Muscle layer of duodenum (tissue), 2 donors: ENCODE results near the gene REXO1.

Experiments used
- H3K27ac ChIP-seq: one replicate; pipeline ENCODE4 v1.7.0; 2013; ENCODE audit warnings: mild to moderate bottlenecking, low read length
- H3K27me3 ChIP-seq: one replicate; pipeline ENCODE4 v1.7.0; 2013; ENCODE audit warnings: low read depth, mild to moderate bottlenecking, control low read depth, low read length
- H3K36me3 ChIP-seq, 2 donors: one replicate each; pipeline ENCODE4 v1.7.0; 2013; ENCODE audit warnings: low read length in 2 of 2, control low read depth in 1 of 2, mild to moderate bottlenecking in 1 of 2; ENCODE audit not compliant: insufficient read depth in 2 of 2, control insufficient read depth in 1 of 2
- H3K4me1 ChIP-seq, 2 donors: one replicate each; pipeline ENCODE4 v1.7.0; 2013; ENCODE audit warnings: low read length in 2 of 2, mild to moderate bottlenecking in 2 of 2, control low read depth in 1 of 2, moderate library complexity in 1 of 2; ENCODE audit not compliant: insufficient read depth in 2 of 2, control insufficient read depth in 1 of 2
- H3K4me3 ChIP-seq, 2 donors: one replicate each; pipeline ENCODE4 v1.7.0; 2013; ENCODE audit warnings: low read length in 2 of 2, low read depth in 1 of 2, mild to moderate bottlenecking in 1 of 2
- H3K9me3 ChIP-seq, 2 donors: one replicate each; pipeline ENCODE4 v1.7.0; 2013; ENCODE audit warnings: low read length in 2 of 2, control low read depth in 1 of 2, mild to moderate bottlenecking in 1 of 2; ENCODE audit not compliant: control insufficient read depth in 1 of 2
- donor health status: healthy.

The REXO1 gene

DNA sequence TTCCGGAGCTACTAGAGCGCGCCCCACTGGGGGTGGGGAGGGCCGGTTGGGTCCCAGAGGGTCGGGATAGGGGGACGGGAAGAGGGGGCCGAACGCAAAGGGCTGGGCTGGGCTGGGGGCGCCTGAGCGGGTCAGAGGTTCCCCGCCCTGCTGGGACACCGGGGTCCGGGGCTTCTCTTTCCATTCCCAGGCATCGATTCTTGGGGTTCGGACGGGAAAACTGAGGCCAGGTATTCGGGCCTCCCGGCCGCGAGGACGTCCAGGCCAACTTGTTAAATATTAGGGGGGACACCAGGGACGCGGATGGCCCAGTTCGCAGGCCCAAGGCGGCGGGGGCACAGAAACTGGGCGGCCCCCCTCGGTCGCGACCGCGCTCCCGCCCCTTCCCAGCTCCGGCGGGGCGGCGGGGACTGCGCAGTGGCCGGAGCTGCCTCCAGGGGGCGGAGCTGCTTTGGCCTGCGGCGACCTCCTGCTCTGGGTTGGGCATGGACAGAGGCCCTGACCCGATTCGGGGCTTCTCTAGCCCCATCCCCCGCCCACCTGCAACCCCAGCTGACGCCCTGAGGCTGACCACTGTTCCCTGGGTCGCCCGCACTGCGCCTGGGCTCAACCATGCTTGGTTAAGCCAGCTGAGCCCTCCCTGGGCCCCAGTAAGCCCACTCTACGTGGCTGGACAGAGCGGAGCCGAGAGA is 16.3 kb upstream of the REXO1 start:
- no peaks in the 10 kb centered on the region for H3K27me3 ChIP-seq
- peak overlapping the region; percentile 72 for H3K27ac ChIP-seq
- H3K36me3 ChIP-seq, result no peaks in the 10 kb centered on the region
- H3K9me3 ChIP-seq, result no peaks in the 10 kb centered on the region
- peaks cover 0 to 31% of the 10 kb centered on the region in 2 donors for H3K4me1 ChIP-seq
- peak overlapping the region; percentile 66 to 78 for H3K4me3 ChIP-seq

DNA sequence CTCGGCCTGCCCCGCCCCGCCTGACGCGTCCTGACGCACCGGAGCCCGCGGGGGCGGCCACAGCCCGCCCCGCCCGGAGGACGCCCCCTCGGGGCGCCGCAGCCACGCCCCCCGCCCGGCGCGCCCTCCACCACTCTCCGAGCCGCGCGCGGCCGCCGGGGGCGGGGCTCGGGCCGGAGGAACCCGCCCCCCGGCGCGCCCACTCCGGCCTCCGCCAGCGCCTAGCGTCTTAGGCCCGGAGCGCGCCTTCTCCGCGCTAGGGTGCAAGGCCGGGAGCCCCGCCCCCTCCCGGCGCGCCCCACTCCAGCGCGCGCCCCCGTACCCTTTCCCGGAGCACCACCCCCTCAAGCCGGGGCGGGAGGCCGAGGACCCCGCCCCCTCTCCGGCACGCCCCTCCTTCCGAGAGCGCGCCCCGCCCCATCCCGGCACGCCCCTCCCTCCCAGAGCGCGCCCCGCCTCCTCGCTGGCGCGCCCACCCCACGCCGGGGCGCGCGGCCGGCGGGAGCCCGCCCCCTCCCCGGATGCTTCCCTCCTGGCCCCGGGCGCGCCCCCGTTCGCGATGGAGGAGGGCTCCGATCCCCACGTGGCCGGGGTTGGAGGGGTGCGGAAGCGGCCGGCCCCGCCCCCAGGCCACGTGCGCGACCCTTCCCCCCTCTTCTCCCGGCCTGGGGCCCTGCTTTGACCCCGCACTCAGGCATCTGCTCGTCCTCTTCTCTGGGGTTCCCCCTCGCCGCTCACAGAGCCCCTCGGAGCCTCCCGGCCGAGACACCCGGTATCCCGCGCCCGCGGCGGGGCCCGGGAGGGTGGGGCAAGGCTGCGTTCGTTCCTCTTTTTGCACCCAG is 15.6 kb upstream of the REXO1 start:
- H3K27ac ChIP-seq, result peak overlapping the region; percentile 72
- H3K4me3 ChIP-seq, result peak overlapping the region; percentile 66 to 78
- no peaks in the 10 kb centered on the region for H3K9me3 ChIP-seq
- no peaks in the 10 kb centered on the region for H3K36me3 ChIP-seq
- H3K27me3 ChIP-seq, result no peaks in the 10 kb centered on the region
- peaks cover 3 to 39% of the 10 kb centered on the region in 2 donors for H3K4me1 ChIP-seq

DNA sequence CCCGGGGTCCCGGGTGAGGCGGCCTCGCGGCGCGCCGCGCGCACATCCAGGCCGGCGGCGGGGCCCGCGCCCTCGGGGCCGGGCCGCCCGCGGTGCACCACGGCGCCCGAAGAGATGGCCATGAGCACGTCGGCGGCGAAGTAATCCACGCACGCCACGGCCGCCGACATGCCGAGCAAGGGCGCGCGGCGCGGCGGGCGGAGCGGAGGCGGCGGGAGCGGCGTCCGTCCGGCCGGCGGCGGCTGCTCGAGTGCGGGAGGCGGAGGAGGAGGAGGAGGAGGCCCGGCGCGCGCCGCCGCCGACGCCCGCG is 15.0 kb upstream of the REXO1 start, which contains the start of gene KLF16:
TSS of gene KLF16 (minus strand) at position 252 of the 310 bp plus-strand sequence. CDS start at position 170, 82 bp downstream.
- peak within 1 kb of the TSS; percentile 72 for H3K27ac ChIP-seq
- no peaks in the 10 kb centered on the region for H3K36me3 ChIP-seq
- no peaks in the 10 kb centered on the region for H3K27me3 ChIP-seq
- H3K9me3 ChIP-seq, result no peaks in the 10 kb centered on the region
- H3K4me3 ChIP-seq, result peak within 1 kb of the TSS; percentile 66 to 78
- peaks cover 3 to 45% of the 10 kb centered on the region in 2 donors for H3K4me1 ChIP-seq

DNA sequence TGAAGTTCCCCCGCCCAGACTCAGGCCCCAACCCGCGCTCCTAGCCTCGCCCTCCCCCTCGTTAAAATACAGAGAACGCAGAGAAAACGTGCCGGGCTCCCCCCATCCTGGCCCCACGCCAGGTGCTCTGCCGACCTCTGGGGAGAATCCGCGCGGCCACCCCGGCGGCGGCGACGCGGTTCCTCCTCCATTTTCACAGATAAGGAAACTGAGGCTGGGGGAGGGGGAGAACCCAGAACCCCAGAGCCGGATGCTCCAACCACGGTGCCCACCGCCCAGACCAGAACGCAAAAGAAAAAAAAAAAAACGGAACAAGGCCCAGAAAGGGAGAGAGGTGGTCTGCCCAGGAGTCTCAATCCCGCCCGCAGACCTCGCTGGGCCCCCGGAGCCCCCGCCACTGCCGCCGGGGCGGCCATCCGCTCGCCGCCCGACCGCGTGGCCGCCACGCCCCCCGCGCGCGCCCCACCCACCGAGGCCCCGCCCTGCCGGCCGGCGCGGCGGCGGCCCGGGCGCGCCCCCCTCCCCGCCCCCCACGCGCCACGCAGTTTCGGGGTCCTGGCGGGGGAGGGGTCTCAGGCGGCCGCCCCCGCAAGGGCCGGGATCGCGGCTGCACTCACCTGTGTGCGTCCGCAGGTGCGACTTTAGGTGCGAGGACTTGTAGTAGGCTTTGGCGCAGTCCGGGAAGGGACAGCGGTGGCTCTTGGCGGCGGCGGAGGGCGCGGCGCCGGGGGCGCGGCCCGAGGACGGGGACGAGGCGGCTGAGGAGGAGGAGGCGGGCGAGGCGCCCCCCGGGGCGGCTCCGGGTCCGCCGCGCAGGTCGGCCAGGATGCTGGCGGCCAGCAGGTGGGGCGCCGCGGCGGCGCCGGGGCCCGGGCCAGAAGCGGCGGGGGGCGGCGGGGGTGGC is 14.4 kb upstream of the REXO1 start:
- Histone ChIP-seq H3K27me3 (no peaks in the 10 kb centered on the region), H3K9me3 (no peaks in the 10 kb centered on the region), H3K4me3 (peak overlapping the region; percentile 63 to 77), H3K4me1 (peaks cover 6 to 51% of the 10 kb centered on the region in 2 donors), H3K27ac (no peak overlapping the region), H3K36me3 (no peaks in the 10 kb centered on the region)

DNA sequence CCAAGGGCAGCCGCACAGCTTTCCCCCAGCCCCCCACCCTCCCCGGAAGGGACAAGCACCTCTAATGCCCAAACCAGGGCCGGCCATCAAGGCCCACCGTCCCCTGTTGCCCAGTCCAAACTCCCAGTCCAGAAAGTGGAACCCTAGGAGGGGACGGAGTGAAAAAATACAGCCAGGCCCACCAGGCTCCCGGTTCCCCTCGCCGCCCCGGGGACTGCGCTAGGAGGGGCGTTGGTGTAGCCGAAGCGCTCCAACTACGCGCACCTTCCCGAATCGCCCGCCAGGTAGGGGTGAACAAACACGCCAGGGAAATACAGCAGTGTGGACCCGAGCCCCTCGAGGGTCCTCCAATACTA is 13.8 kb upstream of the REXO1 start:
- H3K27me3 ChIP-seq, result no peaks in the 10 kb centered on the region
- H3K27ac ChIP-seq, result peak overlapping the region; percentile 31
- H3K9me3 ChIP-seq, result no peaks in the 10 kb centered on the region
- no peaks in the 10 kb centered on the region for H3K36me3 ChIP-seq
- H3K4me3 ChIP-seq, result peak overlapping the region; percentile 63 to 77
- peaks cover 7 to 57% of the 10 kb centered on the region in 2 donors for H3K4me1 ChIP-seq

DNA sequence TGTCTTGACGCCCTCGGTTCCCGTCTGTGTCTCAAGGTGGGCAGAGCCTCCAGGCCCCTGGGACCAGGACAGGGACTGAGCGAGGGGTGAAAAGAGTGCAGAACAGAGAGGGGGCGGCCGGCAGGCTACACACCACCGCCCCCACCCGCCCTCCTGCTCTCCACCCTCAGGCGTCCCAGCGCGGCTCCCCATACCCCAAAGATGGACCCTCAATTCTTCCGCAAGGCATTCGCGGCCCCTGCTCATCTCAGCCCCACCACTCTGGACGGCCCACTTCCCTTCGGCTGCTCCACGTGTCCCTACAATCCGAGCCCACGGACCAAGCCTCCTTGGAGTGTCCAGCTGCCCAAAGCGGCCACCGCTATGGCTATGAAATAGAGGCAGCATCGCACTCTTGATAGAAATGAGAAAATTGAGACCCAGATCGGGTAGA is 13.3 kb upstream of the REXO1 start:
- H3K27ac ChIP-seq, result peak overlapping the region; percentile 56
- peak overlapping the region; percentile 63 to 77 for H3K4me3 ChIP-seq
- H3K4me1 ChIP-seq, result peaks cover 7 to 61% of the 10 kb centered on the region in 2 donors
- no peaks in the 10 kb centered on the region for H3K36me3 ChIP-seq
- H3K27me3 ChIP-seq, result no peaks in the 10 kb centered on the region
- no peaks in the 10 kb centered on the region for H3K9me3 ChIP-seq

DNA sequence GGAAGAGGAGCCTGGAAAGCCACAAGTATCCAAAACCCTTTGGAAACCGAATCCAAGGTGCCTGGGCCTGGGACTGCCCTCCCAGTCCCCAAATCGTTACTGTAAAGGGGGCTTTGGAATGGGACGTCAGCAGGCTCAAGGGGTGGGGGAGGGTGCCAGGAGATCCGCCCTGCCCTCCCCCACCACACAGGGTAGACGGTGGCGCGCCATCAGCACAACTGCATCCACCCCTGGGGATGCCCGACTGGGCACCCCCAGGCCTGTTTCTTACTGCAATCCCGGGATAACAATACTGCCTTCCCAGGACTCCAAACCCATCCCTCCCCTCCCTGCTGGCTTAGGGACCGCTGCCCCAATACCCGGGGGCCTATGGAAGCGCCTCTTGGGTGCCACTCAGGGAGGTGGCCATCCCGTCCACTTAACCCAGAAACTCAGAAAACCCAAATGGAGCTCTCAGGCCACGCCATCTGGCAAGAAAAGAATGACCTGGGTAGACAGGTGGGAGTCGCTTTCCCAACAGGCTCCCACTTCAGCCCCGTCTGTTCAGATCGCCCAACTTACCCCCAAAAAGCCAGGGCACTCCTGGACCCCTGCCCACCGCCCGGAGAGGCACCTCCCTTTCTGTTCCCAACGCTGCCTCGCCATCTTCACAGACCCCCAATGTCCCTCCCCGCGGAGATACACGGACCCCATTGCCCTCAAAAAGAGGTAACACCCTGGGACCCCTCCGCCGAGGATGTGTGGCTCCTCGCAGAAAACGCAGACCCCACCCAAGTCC is 12.7 kb upstream of the REXO1 start:
- H3K27ac ChIP-seq, result peak overlapping the region; percentile 56
- H3K36me3 ChIP-seq, result no peaks in the 10 kb centered on the region
- no peaks in the 10 kb centered on the region for H3K27me3 ChIP-seq
- peaks cover 11 to 68% of the 10 kb centered on the region in 2 donors for H3K4me1 ChIP-seq
- peak overlapping the region; percentile 63 to 77 for H3K4me3 ChIP-seq
- no peaks in the 10 kb centered on the region for H3K9me3 ChIP-seq

DNA sequence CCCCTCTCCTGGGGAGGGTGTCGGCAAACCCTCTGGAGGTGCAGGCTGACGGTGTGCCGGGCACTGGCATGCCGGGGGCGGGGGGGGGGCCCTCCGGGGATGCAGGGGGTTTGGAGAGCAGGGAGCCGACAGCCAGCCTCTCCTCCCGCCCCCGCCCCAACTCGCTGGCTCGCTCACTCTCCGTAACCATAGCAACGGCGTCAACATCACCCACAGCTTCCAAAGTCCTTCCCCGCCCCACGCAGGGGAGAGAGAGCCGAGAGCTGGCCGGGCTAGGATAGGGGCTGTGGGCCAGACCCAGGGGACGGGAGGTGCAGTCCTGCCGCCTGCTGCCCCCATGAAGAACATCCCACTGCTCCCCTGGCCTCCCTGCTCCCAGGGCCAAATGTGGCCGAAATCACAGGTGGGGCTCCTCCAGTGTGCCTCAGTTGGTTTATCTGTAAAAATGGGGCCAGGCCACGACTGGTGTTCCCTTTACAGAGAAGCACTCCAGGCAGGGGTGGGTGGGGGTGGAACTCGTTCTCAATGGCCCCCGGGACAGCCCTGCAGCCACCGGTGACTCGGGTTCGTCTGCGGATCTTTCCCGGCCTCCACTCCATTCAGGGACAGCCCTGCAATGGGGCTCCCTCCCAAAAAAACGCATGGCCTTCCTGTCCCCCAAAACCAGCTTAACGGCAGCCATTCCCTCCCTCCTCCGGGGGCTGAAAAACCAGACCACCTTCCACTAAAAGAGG is 11.9 kb upstream of the REXO1 start:
- Histone ChIP-seq H3K27ac (peak overlapping the region; percentile 45), H3K27me3 (no peaks in the 10 kb centered on the region), H3K4me3 (peak overlapping the region in 1 of 2 donors; percentile 77), H3K4me1 (peaks cover 17 to 75% of the 10 kb centered on the region in 2 donors), H3K9me3 (no peaks in the 10 kb centered on the region), H3K36me3 (no peaks in the 10 kb centered on the region)

DNA sequence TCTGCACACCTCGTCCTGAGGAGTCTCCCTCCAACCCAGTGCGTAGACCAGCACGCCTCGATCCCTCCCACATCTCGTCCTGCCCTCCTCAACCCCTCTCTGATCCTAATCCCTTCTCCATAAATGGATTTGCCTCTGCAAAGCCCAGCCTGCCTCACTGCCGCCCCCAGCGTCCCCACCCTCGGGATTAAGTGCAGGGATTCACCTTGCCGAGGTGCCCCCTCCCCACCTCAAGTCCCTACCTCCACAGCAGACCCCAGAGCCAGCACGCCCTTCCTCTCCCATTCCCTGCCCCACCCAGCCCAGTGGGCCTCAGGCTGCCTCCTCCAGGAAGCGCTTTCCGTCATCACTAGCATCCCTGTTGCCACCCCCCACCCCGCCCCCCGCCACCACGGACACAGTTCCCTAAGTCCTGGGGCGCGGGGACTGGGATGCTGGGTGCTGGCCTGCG is 11.1 kb upstream of the REXO1 start:
- Histone ChIP-seq H3K27ac (peak overlapping the region; percentile 5), H3K27me3 (no peaks in the 10 kb centered on the region), H3K4me3 (peak overlapping the region in 1 of 2 donors; percentile 77), H3K9me3 (no peaks in the 10 kb centered on the region), H3K4me1 (peaks cover 21 to 78% of the 10 kb centered on the region in 2 donors), H3K36me3 (no peaks in the 10 kb centered on the region)
